ENCODE results near the gene XXYLT1.
"Not testable (repeated sequence)": the region's sequence is repeated elsewhere in the genome, so short reads cannot be mapped to it uniquely, and the experiment has no call there.

XXYLT1 gene

DNA sequence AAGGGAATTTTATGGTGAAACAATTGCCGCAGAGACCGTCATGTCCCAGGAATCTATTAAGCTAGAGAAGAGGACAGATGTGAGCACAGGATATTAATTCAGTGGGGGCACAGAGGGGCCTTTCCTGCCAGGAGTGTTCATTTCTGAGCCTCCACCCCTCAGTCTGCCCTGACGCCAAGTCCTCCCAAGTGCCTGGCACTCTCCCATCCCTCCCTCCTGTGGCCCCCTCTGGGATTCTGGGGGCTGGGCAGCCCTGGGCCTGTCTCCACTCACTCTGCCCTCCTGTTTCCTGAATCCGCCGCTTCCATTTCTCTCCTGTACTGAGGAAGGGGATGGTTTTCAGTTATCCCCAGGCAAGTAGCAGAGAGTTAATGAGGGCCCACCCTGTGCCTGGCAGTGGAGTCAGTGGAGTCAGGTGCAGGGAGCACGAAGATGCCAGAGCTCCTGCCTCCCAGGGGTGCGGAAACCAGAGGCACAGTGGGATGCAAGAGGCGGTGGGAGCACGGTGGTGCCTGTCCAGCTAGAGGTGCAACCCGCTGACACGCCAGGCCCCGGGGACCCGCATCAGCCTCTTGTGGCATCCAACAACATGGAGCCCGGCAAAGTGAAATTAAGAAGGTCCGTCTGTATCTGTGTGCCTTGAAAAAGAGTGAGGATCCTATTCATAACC lies 212.5 kb downstream of the XXYLT1 start:
- DNase-seq: peak; percentile 31

DNA sequence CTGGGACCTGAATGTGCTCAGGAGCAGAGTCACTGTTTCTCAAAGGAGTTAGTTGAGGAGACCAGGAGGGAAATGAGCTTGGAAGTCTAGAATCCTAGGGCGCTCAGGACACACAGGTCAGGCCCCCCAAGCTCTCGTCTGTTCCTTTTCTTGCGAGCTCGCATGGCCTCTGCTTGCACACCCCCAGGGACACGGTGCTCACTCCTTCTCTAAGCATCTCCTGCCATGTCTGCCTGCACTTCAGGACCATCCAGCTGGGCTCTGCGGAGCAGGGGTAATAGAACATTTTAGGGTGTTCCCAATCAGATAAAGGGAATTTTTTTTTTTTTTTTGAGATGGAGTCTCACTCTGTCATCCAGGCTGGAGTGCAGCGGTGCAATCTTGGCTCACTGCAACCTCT lies 213.2 kb downstream of the XXYLT1 start:
- DNase-seq: no peak

DNA sequence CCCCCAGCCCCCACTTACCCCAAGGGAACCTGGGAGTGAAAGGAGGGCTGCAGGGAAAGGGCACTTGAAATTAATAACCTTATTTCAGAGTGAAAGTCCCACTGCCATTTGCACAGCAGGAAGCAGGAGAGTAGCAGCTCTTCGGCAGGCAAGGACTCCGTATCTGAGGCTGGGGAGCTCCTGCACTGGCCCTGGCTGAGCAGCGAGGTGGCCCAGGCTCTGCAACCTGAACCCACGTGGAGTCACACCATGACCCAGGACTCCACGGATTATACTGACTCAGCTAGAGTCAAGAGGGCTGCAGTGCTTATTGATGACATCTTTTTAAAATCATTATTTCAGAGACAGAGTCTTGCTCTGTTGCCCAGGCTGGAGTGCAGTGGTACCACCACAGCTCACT lies 214.5 kb downstream of the XXYLT1 start:
- DNase-seq: peak; percentile 10

DNA sequence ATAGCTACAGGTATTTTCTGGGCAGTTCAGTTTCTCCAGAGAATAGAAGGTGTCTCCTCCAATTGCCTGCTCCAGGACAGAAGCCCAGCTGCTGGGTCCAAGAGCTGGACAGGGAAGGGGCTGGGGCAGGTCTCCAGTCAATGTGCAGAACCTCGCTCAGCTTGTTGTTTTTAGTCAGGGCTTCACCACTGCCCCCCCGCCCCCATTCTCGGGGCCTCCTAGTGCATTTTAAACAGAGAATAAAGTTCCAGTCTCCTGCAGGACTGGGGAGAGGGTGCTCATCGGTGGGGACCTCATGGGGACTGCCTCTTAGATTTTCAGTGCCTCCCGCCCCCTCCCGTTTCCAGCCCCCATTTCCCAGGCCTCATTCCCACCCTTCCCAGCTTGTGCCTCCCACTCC lies 216.6 kb downstream of the XXYLT1 start:
- DNase-seq: peak; percentile 2

DNA sequence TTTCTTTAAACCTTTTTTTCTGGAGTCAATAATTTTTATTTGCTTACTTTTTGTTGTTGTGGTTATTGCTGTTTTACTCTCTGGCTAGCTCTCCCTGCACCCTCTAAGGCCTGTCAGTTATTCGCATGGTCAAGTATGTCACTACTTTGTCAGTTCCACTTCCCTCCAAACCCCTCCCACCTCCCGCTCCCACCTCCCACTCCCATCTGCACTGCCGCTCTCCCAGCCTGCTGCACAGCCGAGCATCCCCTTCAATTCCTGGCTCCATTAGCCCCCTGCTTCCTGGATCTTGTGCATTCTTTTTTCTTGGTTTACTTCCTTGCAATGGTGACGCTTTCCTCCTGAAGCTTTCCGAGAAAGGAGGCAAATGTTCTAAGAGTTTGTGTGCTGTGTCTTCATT lies 218.0 kb downstream of the XXYLT1 start:
- peak; percentile 5 for DNase-seq

DNA sequence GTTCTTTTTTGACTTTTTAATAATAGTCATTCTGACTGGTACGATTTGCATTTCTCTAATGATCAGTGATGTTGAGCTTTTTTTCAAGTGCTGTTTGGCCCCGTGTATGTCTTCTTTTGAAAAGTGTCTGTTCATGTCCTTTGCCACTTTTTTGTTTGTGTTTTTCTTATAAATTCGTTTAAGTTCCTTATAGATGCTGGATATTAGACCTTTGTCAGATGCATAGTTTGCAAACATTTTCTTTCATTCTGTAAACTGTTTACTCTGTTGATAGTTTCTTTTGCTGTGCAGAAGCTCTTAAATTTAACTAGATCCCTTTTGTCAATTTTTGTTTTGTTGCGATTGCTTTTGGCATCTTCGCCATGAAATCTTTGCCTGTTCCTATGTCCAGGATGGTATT lies 220.7 kb downstream of the XXYLT1 start:
- not testable (repeated sequence) for DNase-seq

DNA sequence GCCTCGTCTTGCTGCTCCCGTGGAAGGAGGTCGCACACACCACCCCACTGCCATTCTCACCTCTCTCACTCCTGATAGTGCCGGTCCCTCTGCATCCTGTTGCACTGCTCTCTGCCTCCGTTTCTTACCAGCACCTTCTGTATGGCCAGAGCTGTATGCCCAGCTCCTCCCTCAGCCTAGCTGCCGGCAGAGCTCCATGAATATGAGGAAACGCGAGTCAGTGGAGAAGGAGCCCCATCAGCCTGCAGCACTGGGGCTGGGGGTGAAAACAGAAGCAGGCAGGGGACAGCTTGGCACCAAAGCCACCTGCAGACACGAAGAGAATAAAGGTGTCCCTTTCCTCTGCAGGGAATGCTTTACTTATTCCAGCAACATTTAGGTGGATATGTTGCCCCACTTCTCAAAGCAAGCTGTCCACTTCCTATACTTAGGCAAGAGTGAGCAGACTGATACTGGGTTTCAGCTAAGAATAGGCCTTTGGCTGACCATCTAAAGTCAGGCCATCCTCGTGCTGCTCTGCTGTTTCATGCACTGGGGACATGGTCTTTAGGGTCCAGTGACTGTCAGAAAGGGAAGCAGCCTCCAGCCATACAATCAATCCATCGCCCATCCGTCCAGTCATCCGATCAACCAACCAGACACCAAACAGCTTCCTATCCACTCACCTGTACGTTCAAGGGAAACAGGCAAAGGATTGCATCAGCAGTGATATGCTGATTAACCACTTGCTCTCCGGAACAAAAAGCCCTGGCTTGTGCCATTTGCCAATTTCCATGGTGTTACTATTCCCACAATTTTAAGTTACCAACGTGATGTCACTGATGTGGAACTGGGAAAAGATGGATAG lies 222.7 kb downstream of the XXYLT1 start:
- DNase-seq: no peak

DNA sequence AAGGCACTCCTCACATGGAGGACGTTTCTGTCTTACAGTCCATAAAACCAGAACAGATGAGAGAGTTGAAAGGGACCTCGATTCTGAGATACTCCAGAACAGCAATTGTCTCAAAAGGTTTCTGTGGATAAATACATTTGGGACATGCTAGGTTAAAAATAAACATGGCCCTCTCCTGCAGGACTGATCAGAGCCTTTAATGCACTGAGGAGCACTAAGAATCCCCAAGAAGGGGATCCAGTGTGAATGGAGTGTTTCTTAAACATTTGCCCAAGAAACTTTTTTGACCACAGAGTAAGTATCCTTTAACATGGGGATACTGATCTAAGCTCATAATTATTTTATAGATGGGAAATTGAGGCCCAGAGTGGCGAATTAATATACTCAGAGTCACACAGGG lies 223.4 kb downstream of the XXYLT1 start:
- no peak for DNase-seq

DNA sequence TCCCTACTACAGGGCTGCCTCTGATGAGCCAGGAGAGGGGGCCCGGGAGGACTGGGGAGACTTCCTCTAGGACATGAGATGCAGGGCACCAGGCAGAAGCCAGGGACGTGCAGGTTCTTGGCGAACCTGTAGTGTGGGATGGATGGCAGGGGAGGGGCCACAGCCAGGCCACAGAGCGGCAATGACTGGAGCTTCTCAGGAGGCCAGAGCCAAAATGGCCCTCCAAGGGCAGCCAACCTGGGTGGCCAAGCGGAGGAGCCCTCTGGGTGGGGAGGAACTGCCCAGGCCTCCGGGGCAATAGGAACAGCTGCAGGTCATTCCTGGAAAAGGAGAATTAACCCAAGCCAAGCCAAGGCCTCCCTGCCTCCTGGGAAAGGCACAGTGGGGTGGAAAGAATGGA lies 224.5 kb downstream of the XXYLT1 start:
- no peak for DNase-seq

DNA sequence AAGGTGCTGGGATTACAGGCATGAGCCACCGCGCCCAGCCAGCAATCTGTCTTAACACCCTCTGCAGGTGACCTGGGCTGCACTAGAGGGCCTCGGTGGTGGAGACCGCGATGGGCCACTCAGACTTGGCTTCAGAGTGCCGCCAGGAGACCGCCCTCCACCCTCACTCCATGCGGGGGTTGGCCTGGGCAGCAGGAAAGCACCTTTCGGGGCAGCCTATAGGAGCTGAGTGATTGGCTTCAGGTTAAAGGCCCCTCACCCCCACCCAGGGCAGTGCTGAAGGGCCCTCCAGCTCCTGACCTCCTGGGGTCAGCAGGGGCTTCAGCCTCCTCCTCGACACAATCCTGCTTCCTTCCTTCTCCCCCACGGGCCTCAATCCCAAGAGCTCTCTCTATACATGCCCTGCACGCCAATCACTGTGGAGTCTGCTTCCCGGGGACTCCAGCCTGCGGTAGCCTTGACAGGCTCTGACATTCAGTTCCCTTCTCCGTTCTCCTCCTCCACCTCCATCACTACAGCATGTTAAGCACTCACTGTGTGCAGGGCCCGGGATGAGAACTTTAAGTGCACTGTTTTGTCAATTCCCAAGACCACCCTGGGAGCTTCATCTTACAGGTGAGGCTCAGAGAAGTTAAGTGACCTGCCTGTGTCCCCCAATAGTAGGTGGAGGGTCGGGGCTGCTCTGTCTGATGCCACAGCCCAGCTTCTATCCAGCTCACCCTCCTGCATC lies 225.3 kb downstream of the XXYLT1 start:
- DNase-seq: no peak

DNA sequence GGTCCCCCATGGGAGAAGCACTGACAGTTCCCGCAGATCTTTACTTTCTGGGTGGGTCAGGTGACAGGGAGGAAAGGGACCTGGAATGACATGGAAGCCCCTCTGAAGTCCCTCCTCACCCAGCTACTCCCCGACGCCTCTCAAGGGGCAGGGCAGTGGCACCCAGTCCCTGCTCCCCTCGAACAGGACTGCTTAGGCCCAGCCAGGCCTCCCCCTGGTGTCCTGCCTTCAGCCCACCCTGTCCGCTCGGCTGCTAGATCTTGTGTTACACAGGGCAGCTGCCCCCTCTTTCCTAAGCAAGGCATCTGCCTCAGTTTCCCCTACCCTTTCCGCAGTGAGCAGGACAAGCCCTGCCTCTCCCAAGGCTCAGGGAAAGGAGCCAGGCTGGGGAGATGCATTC lies 226.5 kb downstream of the XXYLT1 start:
- no peak for DNase-seq

DNA sequence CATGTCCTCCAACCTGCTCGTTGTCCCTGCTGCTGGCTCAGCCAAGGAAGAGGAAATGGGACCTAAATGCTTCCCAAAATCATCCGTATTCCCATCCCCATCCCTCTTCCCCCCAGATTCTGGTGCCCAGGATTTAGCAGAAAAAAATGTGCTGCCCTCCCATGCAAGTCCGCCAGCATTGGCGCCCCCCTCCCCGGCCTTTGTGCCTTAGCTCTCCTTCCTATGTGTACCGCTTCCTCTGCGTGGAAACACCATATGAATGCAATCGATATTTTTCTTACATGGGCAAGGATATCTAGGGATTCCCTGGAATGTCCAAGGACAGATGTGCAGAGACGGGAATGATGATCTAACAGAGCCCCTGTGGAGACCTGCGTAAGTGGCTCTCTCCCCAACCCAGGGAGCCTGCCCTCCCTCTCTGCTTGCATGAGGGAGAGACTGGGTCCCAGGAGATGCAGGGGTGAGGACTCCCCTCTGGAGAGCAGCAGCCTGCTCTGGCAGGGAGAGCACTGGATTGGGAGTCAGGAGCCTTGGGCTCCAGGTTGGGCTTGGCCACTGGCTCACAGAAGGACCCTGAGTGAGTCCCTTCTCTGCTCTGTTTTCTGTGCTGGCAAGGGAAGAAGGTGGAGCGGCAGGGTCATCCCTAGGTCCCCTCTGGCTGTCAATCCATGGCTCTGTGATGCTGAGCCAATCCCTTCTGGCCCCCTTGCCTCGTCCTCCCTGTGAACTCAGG lies 227.2 kb downstream of the XXYLT1 start:
- no peak for DNase-seq

DNA sequence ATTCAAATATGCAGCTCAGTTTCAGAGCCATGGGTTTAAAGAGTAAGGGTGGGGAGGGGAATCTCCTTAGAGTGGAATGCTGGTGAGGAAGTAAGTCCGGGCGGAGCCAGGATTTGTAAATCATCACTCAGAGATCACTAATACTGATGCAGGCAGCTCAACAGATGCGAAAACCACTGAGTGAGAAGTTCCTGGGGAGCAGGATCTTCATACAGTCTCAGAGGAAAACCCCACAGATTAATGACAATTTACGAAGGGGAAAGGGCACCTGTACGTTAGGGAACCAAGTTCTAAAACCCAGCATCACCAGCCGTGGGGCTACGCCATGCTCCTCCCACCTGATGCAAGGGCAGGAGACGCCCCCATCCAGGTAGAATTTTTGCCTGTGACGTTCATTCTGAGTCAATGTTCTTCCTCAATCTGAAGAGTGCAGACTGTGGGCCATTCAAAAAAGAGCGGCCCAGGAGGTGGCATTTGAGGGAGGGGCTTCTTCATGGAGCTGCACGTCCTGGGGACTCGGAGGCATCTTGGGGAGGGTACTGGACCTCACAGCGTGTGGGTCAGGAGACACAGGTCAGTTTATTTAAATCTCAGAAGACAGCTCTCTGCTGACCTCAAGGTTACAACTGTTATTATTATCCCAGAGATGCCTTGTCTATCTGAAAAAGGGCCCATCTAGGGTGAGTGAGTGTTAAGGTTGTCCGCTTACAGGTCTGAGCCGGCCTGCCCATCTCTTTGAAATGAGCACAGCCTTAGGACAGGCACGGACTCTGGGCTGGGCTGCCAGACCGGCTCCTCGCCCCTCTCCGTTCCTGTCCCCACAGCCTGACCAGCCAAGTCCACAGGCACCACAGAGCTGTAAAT lies 228.0 kb downstream of the XXYLT1 start:
- DNase-seq: no peak

DNA sequence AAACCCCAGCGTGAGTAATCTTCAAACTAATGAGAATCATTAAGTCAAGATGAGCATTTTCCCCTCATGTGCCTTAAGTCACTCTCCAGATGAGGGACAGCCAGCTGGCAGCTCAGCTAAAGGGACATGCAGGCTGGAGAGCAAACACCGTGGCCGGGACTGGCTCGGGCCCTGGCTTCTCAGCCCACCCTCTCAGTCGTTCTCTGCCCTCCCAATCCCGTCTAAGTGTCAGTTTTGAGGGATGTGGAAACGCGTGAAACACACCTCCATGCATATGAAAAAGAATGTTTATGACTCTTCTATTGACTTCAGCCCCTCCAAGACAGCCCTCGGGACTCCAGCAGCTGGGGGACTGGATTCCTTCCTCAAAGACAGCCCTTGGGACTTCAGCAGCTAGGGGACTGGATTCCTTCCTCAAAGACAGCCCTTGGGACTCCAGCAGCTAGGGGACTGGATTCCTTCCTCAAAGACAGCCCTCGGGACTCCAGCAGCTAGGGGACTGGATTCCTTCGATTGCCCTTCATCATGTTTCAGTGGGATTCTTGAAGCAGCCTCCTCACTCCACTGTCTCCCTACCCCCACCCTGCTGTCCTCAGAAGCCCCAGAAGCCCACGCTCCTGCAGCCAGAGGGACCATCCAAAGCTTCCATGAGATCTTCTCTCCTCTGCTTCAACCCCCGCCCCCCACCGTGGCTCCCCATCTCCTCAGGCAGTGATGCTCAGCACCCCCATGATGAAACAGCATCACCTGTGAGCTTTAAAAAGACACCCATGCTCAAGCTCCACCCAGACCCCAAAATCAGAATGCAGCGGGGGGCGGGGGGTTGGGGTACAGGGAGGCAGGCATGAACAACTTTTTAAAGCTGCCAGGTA lies 228.9 kb downstream of the XXYLT1 start:
- no peak for DNase-seq

DNA sequence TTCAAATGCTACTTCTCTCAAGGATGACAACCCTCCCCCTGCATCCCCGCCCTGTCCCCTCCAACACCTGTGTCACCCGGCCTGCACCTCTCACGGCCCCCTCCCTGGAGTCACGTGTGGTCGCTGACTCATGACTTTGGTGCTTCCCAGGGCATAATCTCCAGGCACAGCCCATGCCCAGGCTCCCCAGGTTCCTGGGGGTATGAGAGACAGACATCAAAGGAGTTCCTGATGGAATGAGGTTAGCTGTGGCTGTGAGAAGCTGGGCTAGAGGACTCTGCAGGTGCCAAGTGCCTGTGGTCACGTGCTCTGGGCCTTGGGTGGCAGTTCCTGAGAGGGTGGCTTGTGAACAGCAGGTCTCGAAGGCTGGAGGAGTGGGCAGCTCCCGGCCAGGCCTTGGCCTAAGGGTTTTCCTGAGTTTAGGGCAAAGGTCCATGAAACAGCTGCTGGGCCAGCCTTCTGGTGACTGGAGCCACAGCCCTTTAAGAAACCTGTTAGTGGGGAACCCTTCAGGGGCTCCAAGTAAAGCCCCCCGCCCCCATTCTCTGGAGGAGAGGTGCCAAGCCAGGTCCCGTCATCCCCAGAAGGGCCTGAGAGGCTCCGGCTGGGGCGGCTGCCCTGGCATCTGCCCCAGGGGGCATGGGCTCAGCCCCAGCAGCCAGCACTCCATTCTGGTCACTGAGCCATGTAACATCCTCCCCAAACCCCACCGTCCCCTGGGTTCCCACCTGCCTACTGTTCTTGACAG lies 230.0 kb downstream of the XXYLT1 start:
- DNase-seq: no peak

DNA sequence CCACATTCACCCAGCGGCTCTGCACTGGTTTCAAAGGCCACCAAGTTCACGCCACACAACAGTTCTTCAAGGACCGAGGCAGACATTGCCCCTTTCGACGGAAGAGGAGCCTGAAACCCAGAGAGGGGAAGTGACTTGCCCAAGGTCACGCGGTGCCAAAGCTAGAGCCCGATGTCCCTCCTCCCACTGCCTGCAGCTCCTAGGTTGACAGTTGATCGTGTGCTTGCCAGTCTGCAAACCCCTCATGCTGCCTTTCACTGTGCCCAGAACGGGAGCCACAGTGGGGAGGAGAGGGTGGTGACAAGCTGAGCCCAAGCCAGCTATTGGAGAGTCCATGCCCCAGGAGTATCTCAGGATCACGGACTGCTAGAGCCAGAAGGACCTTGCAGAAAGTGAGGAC lies 230.9 kb downstream of the XXYLT1 start:
- no peak for DNase-seq

DNA sequence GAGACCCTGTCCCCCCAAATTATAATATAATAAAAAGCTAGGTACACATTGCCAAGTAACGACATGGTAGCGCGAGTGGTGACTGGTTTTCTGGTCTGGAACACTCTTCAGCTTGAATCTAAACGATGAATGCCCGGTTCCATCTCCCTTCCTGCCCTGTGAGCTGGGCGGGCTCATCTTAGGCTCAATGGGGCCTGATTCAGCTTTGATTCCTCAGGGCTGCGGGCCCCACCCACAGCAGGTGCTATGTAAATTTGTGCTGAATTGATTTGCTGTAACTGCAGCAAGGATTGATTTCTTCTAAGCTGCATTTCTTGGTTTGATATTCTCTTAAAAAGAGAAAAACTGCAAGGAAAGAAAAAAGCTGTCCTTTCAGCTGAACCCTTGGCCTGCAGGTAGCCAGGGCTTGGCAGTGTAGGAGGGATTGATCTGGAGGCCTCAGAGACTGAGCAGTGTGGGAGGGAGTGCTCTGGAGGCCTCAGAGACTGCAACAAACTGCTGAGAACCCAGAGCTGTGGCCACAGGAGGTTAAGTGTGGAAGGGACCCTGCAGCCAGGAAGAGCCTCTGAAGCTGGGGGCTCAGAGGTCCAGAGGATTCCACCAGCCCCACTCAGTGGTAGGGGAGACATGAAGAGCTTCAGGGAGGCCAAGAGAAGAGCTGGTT lies 231.6 kb downstream of the XXYLT1 start:
- no peak for DNase-seq

DNA sequence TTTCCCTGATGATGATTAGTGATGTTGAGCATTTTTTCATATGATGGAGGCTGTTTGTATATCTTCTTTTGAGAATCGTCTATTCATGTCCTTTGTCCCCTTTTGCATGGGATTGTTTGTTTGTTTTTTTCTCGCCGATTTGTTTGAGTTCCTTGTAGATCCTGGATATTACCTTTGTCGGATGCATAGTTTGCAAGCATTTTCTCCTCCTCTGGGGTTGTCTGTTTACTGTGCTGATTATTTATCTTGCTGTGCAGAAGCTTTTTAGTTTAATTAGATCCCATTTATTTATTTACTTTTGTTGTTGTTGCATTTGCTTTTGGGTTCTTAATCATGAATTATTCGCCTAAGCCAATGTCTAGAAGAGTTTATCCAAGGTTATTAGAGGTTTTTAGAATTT lies 232.8 kb downstream of the XXYLT1 start:
- DNase-seq: no peak

DNA sequence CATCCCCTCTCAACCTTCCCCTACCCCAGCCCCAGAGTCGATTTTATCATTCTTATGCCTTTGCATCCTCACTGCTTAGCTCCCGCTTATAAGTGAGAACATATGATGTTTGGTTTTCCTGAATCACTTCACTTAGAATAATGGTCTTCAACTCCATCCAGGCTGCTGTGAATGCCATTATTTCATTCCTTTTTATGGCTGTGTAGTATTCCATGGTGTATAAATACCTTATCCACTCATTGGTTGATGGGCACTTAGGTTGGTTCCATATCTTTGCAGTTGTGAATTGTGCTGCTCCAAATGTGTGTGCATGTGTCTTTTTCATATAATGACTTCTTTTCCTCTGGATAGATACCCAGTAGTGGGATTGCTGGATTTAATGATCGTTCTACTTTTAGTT lies 233.4 kb downstream of the XXYLT1 start:
- not testable (repeated sequence) for DNase-seq

DNA sequence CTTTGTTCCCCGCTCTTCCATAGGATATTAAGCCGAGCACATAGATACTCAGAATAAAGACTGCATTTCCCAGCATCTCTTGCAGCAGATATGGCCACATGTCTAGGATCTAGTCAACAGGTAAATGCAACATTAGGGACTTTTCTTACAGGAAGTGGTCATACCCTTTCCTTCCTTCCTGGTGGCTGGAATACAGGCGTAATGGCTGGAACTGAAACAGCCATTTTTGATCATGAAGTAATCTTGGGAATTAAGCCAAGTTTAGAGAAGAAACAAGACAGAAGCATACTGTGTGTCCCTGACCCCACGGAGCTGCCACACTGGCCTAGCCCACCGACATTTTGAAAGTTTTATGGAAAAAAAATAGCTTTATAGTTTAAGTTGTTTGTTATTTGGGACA lies 234.0 kb downstream of the XXYLT1 start:
- no peak for DNase-seq

Measured in left hindlimb (tissue), 1 donor.